Thoracic aorta (tissue), 2 donors: ENCODE results near the gene MED26. TPM values are rescaled to one million over a fixed set of nuclear protein-coding genes. Genes with fewer than 3 reads are reported as not detected.

ENCODE experiments used
- ATAC-seq: fragments of 150-250 bp; one replicate; pipeline ENCODE4 v1.8.0; 2017; ENCODE audit warnings: low read depth; ENCODE audit not compliant: insufficient number of reproducible peaks, low FRiP score
- DNase-seq: peaks from one replicate; pipeline ENCODE4 v3.0.0-alpha.2; 2020; ENCODE audit warnings: low spot score
- H3K27ac ChIP-seq, 2 donors: fragments of 200-600 bp; sonication (generic); 1 replicate in 1 of 2; 2 replicates in 1 of 2; pipeline ENCODE4 v1.5.1; 2016; ENCODE audit warnings: mild to moderate bottlenecking in 2 of 2, moderate library complexity in 2 of 2
- H3K27me3 ChIP-seq: fragments of 200-600 bp; sonication (generic); replicated peaks from 2 replicates; pipeline ENCODE4 v1.6.0; 2016; ENCODE audit warnings: mild to moderate bottlenecking; ENCODE audit not compliant: insufficient read depth
- H3K36me3 ChIP-seq: fragments of 200-600 bp; sonication (generic); one replicate; pipeline ENCODE4 v1.5.1; 2016
- H3K4me1 ChIP-seq, 2 donors: fragments of 200-600 bp; sonication (generic); 1 replicate in 1 of 2; 2 replicates in 1 of 2; pipeline versions ENCODE4 v1.5.1 to v1.6.0; 2016; ENCODE audit warnings: low read depth in 2 of 2, mild to moderate bottlenecking in 1 of 2; ENCODE audit not compliant: control insufficient read depth in 1 of 2
- H3K4me3 ChIP-seq: fragments of 200-600 bp; sonication (generic); 2 replicates; pipeline ENCODE4 v1.5.1; 2016; ENCODE audit warnings: mild to moderate bottlenecking
- H3K9me3 ChIP-seq: fragments of 200-600 bp; sonication (generic); 2 replicates; pipeline ENCODE4 v1.5.1; 2016
- total RNA-seq, 2 donors: library from RNA; depleted of rRNA; stranded (reverse); fragments of >200 nt; gene quantifications; one replicate each; pipeline versions ENCODE4 v1.1.0 to v1.2.3, GENCODE V29; 2016
- TF ChIP-seq, protein P1 (sequence below): fragments of 200-600 bp; sonication (generic); IDR thresholded peaks from one replicate; pipeline ENCODE4 v1.5.1; 2019; ENCODE audit warnings: antibody characterized with exemption

The MED26 gene
- total RNA-seq, 2 donors from 2014 or later: 9.6 to 14.2 TPM

GRCh38 chr19:16614941-16615340, 13.1 kb downstream of the MED26 start:
- Histone ChIP-seq H3K9me3 (no peaks in the 10 kb centered on the region), H3K4me1 (peaks cover 3 to 22% of the 10 kb centered on the region in 2 donors), H3K27me3 (no peaks in the 10 kb centered on the region), H3K36me3 (no peaks in the 10 kb centered on the region), H3K27ac (no peak overlapping the region), H3K4me3 (no peak overlapping the region)
- no peak for ATAC-seq
- no peak for DNase-seq
- TF ChIP-seq, protein P1, sequence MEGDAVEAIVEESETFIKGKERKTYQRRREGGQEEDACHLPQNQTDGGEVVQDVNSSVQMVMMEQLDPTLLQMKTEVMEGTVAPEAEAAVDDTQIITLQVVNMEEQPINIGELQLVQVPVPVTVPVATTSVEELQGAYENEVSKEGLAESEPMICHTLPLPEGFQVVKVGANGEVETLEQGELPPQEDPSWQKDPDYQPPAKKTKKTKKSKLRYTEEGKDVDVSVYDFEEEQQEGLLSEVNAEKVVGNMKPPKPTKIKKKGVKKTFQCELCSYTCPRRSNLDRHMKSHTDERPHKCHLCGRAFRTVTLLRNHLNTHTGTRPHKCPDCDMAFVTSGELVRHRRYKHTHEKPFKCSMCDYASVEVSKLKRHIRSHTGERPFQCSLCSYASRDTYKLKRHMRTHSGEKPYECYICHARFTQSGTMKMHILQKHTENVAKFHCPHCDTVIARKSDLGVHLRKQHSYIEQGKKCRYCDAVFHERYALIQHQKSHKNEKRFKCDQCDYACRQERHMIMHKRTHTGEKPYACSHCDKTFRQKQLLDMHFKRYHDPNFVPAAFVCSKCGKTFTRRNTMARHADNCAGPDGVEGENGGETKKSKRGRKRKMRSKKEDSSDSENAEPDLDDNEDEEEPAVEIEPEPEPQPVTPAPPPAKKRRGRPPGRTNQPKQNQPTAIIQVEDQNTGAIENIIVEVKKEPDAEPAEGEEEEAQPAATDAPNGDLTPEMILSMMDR: no peak

- Histone ChIP-seq H3K4me1 (peaks cover 0 to 16% of the 10 kb centered on the region in 2 donors), H3K9me3 (no peaks in the 10 kb centered on the region), H3K27me3 (no peaks in the 10 kb centered on the region), H3K27ac (no peak overlapping the region), H3K4me3 (no peak overlapping the region), H3K36me3 (no peaks in the 10 kb centered on the region)
- TF ChIP-seq, protein P1: no peak
- no peak for ATAC-seq
- DNase-seq: no peak
These were observed 14.2 kb downstream of the MED26 start for GRCh38 chr19:16613841-16614240.

DNA sequence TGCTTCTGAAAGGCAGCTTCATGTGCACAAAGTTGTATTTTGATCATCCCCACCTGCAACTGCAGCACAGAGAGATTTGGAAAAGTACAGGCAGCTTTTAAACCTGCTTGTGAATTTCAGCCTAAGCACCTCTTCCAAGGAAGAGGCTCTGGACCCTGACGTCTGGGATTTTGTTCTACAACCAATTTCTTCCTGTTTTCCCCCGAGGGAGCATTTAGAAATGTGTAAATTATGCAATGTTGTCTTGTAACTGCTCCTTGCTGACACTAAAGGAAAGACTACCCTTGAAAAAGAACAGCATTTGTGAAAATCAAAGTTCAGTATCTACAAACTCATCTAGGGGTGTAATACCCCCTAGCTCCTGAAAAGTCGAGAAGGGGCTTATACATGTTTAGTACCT, 15.4 kb downstream of the MED26 start:
- no peaks in the 10 kb centered on the region for H3K9me3 ChIP-seq
- peaks cover 5 to 28% of the 10 kb centered on the region in 2 donors for H3K4me1 ChIP-seq
- H3K27ac ChIP-seq: no peak overlapping the region
- H3K36me3 ChIP-seq: no peaks in the 10 kb centered on the region
- ATAC-seq (no peak), DNase-seq (no peak)
- H3K27me3 ChIP-seq: no peaks in the 10 kb centered on the region
- no peak overlapping the region for H3K4me3 ChIP-seq
- TF ChIP-seq, protein P1: no peak

- ATAC-seq (no peak), DNase-seq (no peak)
- Histone ChIP-seq H3K27ac (no peak overlapping the region), H3K4me1 (peaks cover 5 to 28% of the 10 kb centered on the region in 2 donors), H3K27me3 (no peaks in the 10 kb centered on the region), H3K36me3 (no peaks in the 10 kb centered on the region), H3K4me3 (no peak overlapping the region), H3K9me3 (no peaks in the 10 kb centered on the region)
- TF ChIP-seq, protein P1: no peak
These were observed 16.9 kb downstream of the MED26 start for GRCh38 chr19:16611121-16611520.

DNA sequence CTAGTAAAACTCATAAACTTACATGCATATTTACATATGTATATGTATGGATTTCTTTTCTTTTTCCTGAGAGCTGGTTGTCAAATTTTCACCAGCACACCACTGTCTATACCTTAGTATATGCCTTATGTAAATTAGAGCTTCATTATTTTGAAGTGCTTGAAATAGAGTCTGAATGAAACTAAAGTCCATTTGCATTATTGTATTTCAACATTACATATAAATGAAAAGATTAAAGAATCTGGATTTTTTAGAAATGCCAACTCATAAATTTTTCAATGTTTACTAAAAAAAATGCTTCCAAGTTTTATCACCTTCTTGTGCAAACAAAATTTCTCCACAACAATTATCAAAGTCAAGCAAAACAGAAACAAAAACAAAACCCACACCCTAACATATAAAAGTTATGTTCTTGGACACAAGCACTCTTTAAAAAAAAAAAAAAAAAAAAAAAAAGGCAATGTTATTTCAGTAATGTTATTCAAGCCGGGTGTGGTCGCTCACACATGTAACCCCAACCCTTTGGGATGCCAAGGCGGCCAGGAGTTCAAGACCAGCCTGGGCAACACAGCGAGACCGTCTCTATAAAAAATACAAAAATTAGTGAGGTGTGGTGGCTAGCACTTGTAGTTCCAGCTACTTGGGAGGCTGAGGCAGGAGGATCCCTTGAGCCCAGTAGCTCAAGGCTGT, 18.3 kb downstream of the MED26 start:
- H3K4me3 ChIP-seq: no peak overlapping the region
- no peaks in the 10 kb centered on the region for H3K9me3 ChIP-seq
- no peak for ATAC-seq
- TF ChIP-seq, protein P1: no peak
- H3K4me1 ChIP-seq: peaks cover 5 to 32% of the 10 kb centered on the region in 2 donors
- H3K27me3 ChIP-seq: no peaks in the 10 kb centered on the region
- H3K36me3 ChIP-seq: no peaks in the 10 kb centered on the region
- no peak for DNase-seq
- no peak overlapping the region for H3K27ac ChIP-seq
